ENCODE measurements around the gene PQBP1.
A peak's percentile ranks its signal among the peaks of the same experiment; 100 is the strongest.

- TF ChIP-seq, protein P1, sequence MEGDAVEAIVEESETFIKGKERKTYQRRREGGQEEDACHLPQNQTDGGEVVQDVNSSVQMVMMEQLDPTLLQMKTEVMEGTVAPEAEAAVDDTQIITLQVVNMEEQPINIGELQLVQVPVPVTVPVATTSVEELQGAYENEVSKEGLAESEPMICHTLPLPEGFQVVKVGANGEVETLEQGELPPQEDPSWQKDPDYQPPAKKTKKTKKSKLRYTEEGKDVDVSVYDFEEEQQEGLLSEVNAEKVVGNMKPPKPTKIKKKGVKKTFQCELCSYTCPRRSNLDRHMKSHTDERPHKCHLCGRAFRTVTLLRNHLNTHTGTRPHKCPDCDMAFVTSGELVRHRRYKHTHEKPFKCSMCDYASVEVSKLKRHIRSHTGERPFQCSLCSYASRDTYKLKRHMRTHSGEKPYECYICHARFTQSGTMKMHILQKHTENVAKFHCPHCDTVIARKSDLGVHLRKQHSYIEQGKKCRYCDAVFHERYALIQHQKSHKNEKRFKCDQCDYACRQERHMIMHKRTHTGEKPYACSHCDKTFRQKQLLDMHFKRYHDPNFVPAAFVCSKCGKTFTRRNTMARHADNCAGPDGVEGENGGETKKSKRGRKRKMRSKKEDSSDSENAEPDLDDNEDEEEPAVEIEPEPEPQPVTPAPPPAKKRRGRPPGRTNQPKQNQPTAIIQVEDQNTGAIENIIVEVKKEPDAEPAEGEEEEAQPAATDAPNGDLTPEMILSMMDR (IDR thresholded peaks at IDR 0.05; ENCODE audit: insufficient read depth, low read depth, low read length): peak; percentile 58
- TF ChIP-seq EZH2 (IDR thresholded peaks at IDR 0.05; ENCODE audit: insufficient read depth, low read length): no peak
These were observed 48.0 kb downstream of the PQBP1 start for GRCh38 chrX:48945517-48946348.

Data from astrocyte (in vitro differentiated cells and primary cell).